AG09319 (cell line): ENCODE data around the gene KTN1.

Experiments
- DNase-seq: peaks from one replicate; pipeline ENCODE4 v3.0.0-alpha.2; 2010; ENCODE audit warnings: low read depth; ENCODE audit errors: extremely low read depth
- CTCF ChIP-seq: IDR thresholded peaks from 2 replicates; pipeline ENCODE4 v1.5.1; 2011; ENCODE audit warnings: low read depth, mild to moderate bottlenecking, inconsistent platforms, low read length, moderate library complexity

KTN1 gene

GRCh38 chr14:55704654-55705053, 124.6 kb downstream of the KTN1 start:
- DNase-seq, result no peak

GRCh38 chr14:55705651-55706364, 125.8 kb downstream of the KTN1 start:
- TF ChIP-seq CTCF, result no peak

More at GRCh38 chr14:55704654-55705053, 124.6 kb downstream of the KTN1 start:
- no peak for TF ChIP-seq CTCF

GRCh38 chr14:55706365-55706684, 126.3 kb downstream of the KTN1 start:
- DNase-seq, result no peak
- no peak for TF ChIP-seq CTCF

More at GRCh38 chr14:55705651-55706364, 125.8 kb downstream of the KTN1 start:
- DNase-seq, result no peak

GRCh38 chr14:55706893-55707292, 126.9 kb downstream of the KTN1 start:
- no peak for TF ChIP-seq CTCF

GRCh38 chr14:55707365-55707804, 127.4 kb downstream of the KTN1 start:
- TF ChIP-seq CTCF, result peak; percentile 71
- DNase-seq, result peak; percentile 42

More at GRCh38 chr14:55706893-55707292, 126.9 kb downstream of the KTN1 start:
- no peak for DNase-seq

GRCh38 chr14:55710506-55711041, 130.6 kb downstream of the KTN1 start:
- no peak for DNase-seq
- no peak for TF ChIP-seq CTCF

- TF ChIP-seq CTCF, result no peak
- no peak for DNase-seq
Measured at GRCh38 chr14:55711175-55711811, 131.3 kb downstream of the KTN1 start.
